ENCODE results near the gene CNOT2. TPM values are rescaled to one million over a fixed set of nuclear protein-coding genes. Genes with fewer than 3 reads are reported as not detected.
"Not testable (repeated sequence)": the region's sequence is repeated elsewhere in the genome, so short reads cannot be mapped to it uniquely, and the experiment has no call there.

The CNOT2 gene
- total RNA-seq, 1 donor from 2014 or later = 74.4 TPM

DNA sequence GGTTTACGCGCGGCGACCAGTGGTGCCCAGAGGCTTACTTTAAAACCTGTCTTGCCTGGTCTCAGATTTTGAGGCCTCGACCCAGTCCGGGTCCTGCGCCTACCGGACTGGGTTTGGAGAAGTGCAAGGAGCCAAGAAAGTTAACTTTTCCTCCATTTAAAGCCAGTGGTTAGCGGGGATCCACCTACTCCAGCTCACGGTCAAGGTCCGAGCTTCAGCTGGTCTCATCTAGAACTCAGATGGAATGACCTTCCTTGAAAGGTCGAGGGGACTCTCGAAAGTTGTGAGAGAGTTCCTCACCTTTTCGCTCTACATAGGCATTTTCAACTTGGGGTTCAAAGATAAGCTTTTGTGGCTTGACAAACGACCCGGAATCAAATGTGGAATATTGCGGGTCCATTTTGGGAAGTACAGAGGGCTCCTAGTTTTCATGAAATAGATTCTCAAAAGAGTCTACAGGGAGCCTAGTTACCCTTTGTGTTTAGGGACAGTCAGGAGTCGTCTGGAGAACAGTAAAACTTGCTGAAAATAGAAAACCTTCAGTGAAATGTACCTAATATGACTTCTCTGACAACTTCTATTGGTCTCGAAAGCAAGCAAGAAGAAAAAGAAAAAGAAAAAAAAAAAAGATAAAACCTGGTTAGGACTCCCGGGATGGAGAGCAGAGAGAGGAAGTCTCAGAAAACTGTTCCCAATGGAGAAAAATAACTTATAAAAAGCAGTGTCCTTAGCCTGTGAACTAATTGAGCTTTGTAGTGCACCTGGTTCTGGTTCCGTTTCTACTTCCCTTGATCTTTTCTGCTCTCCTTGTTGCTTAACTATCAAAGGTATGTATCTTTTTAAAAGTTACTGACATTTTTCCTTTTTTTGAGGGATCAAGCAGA, 124.3 kb downstream of the CNOT2 start:
- Mint-ChIP-seq H3K9me3 (no peaks in the 10 kb centered on the region), H3K4me3 (peak overlapping the region; percentile 92)

DNA sequence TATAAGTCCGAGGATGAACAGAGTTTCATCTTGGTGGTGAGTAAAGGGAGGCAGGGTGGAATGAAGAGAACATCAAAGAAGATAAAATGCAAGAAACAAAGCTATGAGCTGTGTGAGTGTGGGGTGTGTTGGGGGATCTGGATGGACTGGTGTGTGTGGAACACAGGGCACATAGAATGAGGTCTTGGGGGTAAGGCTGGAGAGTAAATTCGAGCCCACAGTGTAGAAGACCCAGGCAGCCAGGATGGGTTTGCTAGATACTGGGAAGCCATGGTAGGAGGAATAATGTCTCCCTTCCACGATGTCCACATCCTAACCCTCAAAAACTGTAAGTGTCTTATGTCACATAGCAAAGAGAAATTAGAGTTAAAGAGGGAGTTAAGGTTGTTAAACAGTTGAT, 129.6 kb downstream of the CNOT2 start:
- no peak overlapping the region for H3K27ac Mint-ChIP-seq
- DNase-seq = no peak
- no peaks in the 10 kb centered on the region for H3K9me3 Mint-ChIP-seq
- intact Hi-C loops (cut with micrococcal nuclease) = no loop called here
- peaks cover 9% of the 10 kb centered on the region for H3K27me3 Mint-ChIP-seq
- no peak overlapping the region for H3K4me3 Mint-ChIP-seq
- no peaks in the 10 kb centered on the region for H3K36me3 Mint-ChIP-seq (ENCODE audit: low read depth)
- no peaks in the 10 kb centered on the region for H3K4me1 Mint-ChIP-seq

More for the DNA sequence above, 124.3 kb downstream of the CNOT2 start:
- intact Hi-C loops (cut with micrococcal nuclease) = no loop called here
- Mint-ChIP-seq H3K27ac (no peak overlapping the region), H3K4me1 (peaks cover 17% of the 10 kb centered on the region), H3K36me3 (ENCODE audit: low read depth) (peaks cover 2% of the 10 kb centered on the region), H3K27me3 (peaks cover 35% of the 10 kb centered on the region)
- DNase-seq = no peak

DNA sequence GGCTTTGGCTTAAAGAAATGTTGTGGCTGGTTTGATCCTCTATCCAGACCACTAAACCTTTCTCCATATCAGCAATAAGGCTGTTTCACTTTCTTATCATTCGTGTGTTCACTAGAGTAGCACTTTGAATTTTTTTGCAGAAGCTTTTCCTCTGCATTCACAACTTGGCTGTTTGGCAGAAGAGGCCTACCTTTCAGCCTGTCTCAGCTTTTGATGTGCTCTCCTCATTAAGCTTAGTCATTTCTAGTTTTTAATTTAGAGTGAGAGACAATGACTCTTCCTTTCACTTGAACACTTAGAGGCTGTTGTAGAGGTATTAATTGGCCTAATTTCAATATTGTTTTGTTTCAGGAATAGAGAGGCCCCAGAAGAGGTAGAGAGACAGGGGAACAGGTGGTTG, 136.6 kb downstream of the CNOT2 start:
- Mint-ChIP-seq H3K4me1 (peaks cover 5% of the 10 kb centered on the region), H3K36me3 (ENCODE audit: low read depth) (no peaks in the 10 kb centered on the region), H3K9me3 (peaks cover 3% of the 10 kb centered on the region), H3K27me3 (no peaks in the 10 kb centered on the region), H3K27ac (peak overlapping the region; percentile 1), H3K4me3 (no peak overlapping the region)
- intact Hi-C loops (cut with micrococcal nuclease) = no loop called here
- no peak for DNase-seq

DNA sequence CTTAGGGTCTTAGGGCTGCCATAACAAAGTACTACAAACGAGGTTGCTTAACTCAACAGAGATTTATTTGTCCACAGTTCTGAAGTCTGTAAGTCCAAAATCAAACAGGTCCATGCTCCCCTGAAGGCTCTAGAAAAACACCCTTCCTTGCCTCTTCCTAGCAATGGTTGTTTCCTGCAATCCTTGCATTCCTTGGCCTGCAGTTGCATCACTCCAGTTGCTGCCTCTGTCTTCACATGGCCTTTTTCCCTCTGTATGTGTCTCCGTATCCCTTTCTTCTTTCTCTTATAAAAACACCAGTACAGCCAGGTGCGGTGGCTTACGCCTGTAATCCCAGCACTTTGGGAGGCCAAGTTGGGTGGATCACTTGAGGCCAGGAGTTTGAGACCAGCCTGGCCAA, 140.3 kb downstream of the CNOT2 start:
- no peak for DNase-seq
- Mint-ChIP-seq H3K4me1 (peaks cover 5% of the 10 kb centered on the region), H3K27ac (no peak overlapping the region), H3K27me3 (no peaks in the 10 kb centered on the region), H3K9me3 (peaks cover 3% of the 10 kb centered on the region), H3K4me3 (no peak overlapping the region), H3K36me3 (ENCODE audit: low read depth) (no peaks in the 10 kb centered on the region)
- intact Hi-C loops (cut with micrococcal nuclease) = no loop called here

DNA sequence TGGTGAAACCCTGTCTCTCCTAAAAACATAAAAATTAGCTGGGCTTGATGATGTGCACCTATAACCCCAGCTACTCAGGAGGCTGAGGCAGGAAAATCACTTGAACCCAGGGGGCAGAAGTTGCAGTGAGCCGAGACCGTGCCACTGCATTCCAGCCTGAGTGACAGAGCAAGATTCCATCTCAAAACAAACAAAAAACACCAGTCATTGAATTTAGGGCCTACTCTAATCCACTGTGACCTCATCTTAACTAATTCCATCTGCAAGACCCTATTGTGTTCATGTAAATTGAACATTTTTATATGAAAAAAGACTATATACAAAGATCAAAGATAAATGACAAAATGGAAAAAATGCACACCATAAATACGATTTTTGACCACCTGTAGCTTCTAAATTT, 140.7 kb downstream of the CNOT2 start:
- Mint-ChIP-seq H3K9me3 (peaks cover 3% of the 10 kb centered on the region), H3K36me3 (ENCODE audit: low read depth) (no peaks in the 10 kb centered on the region), H3K27me3 (no peaks in the 10 kb centered on the region), H3K4me1 (peaks cover 5% of the 10 kb centered on the region), H3K27ac (no peak overlapping the region), H3K4me3 (no peak overlapping the region)
- no peak for DNase-seq
- intact Hi-C loops (cut with micrococcal nuclease) = no loop called here

DNA sequence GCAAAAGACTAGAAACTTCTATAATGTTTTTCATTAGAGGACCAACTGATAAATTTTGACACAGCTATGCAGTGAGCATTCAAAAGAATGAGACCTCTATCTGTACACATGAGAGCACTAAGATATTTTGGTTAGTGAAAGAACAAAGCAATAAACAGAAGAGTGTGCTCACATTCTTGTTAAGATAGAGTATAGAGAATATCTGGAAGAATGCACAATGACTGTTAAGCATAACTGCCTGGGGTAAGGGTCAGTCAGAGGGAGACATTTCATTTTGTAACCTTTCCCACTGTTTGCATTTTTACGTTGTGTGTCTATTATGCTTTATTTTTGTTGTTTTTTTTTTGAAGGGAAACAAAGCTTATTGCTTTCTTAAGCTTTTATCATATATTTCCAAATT, 143.5 kb downstream of the CNOT2 start:
- H3K36me3 Mint-ChIP-seq (ENCODE audit: low read depth) = no peaks in the 10 kb centered on the region
- no peaks in the 10 kb centered on the region for H3K9me3 Mint-ChIP-seq
- no peaks in the 10 kb centered on the region for H3K4me1 Mint-ChIP-seq
- no peaks in the 10 kb centered on the region for H3K27me3 Mint-ChIP-seq
- no peak overlapping the region for H3K27ac Mint-ChIP-seq
- no peak for DNase-seq
- intact Hi-C loops (cut with micrococcal nuclease) = no loop called here
- no peak overlapping the region for H3K4me3 Mint-ChIP-seq

DNA sequence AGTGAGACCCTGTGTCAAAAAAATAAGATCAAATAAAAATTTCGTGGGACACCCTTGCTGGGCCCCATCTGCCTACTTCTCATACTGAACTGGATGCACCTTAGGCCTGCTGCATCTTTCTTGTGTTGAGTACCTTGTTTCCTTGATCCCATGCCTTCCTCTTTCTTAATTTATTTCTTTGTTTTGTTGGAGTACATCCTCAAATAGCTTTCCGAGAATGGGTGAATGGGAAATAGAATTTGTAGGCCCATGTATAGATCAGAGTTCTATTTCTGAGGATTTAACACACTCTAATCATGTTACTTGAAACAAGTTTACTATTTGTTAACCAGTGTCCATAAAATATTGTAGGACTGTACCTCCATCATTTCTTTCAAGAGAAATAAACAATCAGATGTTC, 146.4 kb downstream of the CNOT2 start:
- Mint-ChIP-seq H3K9me3 (no peaks in the 10 kb centered on the region), H3K4me1 (no peaks in the 10 kb centered on the region), H3K36me3 (ENCODE audit: low read depth) (no peaks in the 10 kb centered on the region), H3K27ac (no peak overlapping the region), H3K27me3 (no peaks in the 10 kb centered on the region), H3K4me3 (no peak overlapping the region)
- intact Hi-C loops (cut with micrococcal nuclease) = no loop called here
- DNase-seq = no peak

DNA sequence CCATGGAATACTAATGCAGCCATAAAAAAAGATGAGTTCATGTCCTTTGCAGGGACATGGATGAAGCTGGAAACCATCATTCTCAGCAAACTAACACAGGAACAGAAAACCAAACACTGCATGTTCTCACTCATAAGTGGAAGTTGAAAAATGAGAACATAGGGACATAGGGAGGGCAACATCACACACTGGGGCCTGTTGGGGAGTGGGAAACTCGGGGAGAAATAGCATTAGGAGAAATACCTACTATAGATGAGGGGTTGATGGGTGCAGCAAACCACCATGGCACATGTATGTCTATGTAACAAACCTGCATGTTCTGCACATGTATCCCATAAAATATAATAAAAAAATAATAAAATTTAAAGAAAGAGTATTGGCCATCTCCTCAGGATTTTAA, 149.4 kb downstream of the CNOT2 start:
- intact Hi-C loops (cut with micrococcal nuclease); H3K27me3 Mint-ChIP-seq; H3K36me3 Mint-ChIP-seq (ENCODE audit: low read depth); H3K27ac Mint-ChIP-seq; H3K4me1 Mint-ChIP-seq; H3K9me3 Mint-ChIP-seq; H3K4me3 Mint-ChIP-seq; DNase-seq: not testable (repeated sequence)

DNA sequence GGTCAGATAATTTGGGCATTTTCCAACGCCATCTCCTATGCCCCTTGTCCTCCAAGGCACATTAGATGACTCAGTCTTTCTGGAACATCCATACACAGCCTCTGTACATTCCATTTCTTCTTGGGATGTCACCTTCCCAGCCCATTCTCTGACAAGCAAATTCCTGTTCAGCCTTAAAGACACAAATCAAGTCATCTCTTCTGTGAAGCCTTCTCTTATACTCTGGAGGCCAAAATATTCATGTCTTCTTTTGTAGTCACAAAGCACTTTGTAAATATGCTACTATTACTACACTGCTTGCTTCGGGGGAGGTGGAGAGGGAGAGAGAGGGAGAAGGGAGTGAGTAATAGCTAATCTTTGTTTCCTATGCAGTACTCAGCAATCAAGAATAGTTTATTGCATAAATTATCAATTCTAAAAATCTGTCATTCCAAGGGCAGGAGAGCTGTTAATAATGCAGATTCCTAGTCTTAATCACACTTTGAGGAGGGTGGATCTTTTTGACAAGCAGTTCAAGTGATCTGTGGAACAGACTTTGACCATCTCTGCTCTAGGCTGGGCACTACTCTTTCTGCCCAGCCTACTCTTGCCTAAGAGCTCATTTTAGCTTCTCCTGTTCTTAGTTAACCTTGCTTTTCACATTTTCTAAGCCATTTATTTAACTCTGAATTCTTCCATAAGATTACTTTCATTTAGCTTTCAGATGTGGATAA, 150.7 kb downstream of the CNOT2 start:
- no peak overlapping the region for H3K27ac Mint-ChIP-seq

DNA sequence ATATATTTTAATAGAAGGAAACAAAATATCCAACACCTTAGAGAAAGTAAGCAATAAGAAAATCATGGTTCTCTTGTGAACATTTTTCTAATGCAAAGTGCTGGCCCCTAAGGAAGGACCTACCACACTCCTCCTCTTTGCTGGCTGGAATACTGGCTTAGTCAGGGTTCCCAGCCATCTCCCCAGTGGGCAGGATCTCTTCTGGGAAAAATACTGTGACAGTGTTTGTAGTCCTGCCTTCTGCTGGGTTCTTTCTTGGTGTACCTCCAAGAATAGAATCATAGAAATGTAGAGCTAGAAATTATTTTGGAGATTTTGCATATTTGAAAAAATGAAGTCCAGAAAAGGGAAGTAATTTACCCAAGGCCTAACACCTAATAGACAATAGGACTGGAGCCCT, 154.8 kb downstream of the CNOT2 start:
- intact Hi-C loops (cut with micrococcal nuclease) = no loop called here
- Mint-ChIP-seq H3K27ac (no peak overlapping the region), H3K4me3 (no peak overlapping the region), H3K9me3 (no peaks in the 10 kb centered on the region), H3K36me3 (ENCODE audit: low read depth) (no peaks in the 10 kb centered on the region), H3K4me1 (no peaks in the 10 kb centered on the region), H3K27me3 (no peaks in the 10 kb centered on the region)
- no peak for DNase-seq

More for the DNA sequence above, 150.7 kb downstream of the CNOT2 start:
- Mint-ChIP-seq H3K9me3 (no peaks in the 10 kb centered on the region), H3K4me1 (no peaks in the 10 kb centered on the region), H3K4me3 (no peak overlapping the region), H3K27me3 (no peaks in the 10 kb centered on the region), H3K36me3 (ENCODE audit: low read depth) (no peaks in the 10 kb centered on the region)
- intact Hi-C loops (cut with micrococcal nuclease) = no loop called here
- no peak for DNase-seq

DNA sequence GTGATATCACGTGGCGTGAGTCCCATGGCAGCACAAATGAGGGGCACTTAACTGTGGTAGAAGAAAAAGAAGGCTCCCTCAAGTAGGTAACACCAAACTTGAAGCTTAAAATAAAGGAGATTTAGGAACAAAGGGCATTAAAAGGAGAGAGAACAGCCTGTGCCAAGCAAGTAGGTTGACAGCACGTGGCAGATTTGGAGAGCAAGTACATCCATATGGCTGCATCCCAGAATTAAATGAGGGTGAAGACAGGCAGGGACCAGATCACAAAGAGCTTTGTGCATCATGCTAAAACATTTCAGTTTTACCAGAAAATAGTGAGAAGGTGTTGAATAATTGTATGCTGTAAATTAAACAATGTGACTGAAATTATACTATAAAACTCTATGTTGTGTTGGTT, 155.6 kb downstream of the CNOT2 start:
- no peak overlapping the region for H3K27ac Mint-ChIP-seq
- intact Hi-C loops (cut with micrococcal nuclease) = no loop called here
- H3K36me3 Mint-ChIP-seq (ENCODE audit: low read depth) = no peaks in the 10 kb centered on the region
- DNase-seq = no peak
- no peaks in the 10 kb centered on the region for H3K9me3 Mint-ChIP-seq
- no peaks in the 10 kb centered on the region for H3K27me3 Mint-ChIP-seq
- no peaks in the 10 kb centered on the region for H3K4me1 Mint-ChIP-seq
- no peak overlapping the region for H3K4me3 Mint-ChIP-seq

DNA sequence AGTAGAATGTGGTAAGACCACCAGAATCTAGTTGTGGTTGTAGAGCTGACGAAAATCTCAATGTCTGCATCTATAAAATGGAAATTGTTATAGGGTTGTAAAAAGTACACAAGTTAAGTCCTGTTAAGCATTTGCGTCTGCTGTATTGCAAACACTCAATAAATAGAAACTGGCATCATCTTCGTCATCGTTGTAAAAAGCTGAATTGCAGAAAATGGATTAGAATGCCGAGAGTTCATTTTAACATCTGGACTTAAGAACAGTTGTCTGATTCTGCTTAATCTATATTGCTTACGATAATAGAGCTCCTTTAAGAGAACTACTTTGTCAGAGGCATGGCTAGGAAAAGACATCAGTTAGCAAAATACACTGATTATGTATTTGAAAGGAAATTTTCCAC, 156.1 kb downstream of the CNOT2 start:
- no peaks in the 10 kb centered on the region for H3K27me3 Mint-ChIP-seq
- intact Hi-C loops (cut with micrococcal nuclease) = no loop called here
- H3K36me3 Mint-ChIP-seq (ENCODE audit: low read depth) = no peaks in the 10 kb centered on the region
- no peak overlapping the region for H3K4me3 Mint-ChIP-seq
- no peak overlapping the region for H3K27ac Mint-ChIP-seq
- no peaks in the 10 kb centered on the region for H3K9me3 Mint-ChIP-seq
- H3K4me1 Mint-ChIP-seq = no peaks in the 10 kb centered on the region
- no peak for DNase-seq

DNA sequence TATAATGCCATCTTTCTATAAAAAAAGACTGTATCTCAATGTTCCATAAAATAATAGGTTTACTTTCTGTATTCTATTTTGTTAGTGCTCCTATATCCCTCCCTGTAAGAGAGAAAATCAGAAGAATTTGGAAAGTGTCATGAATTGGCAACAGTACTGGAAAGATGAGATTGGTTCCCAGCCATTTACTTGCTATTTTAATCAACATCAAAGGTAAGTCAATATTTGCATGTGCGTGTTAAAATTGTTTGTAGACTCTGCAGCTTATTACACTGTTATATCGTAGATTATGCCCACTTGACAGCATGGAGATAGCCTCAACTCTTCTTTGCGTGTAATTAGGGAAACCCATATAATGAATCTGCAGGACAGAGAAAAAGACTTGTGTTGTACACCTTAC, 156.9 kb downstream of the CNOT2 start:
- no peak overlapping the region for H3K4me3 Mint-ChIP-seq
- intact Hi-C loops (cut with micrococcal nuclease) = no loop called here
- no peak for DNase-seq

DNA sequence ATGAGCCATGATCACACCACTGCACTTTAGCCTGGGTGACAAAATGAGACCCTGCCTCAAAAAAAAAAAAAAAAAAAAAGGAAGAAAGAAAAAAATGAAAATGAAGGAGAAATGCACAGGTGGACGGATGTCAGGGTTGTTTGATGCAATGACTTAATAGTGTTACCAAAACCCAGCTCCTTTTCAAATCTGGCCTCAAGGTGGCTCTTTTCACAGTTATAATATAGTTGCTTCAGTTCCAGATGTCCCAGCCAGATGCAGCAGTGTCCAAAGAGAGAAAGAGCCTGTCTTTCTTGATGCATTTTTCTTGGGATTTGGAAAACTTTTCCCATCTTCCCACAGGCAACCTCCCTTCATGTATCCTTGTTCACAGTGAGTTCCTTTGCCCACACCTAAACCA, 159.4 kb downstream of the CNOT2 start:
- H3K27me3 Mint-ChIP-seq = no peaks in the 10 kb centered on the region
- H3K36me3 Mint-ChIP-seq (ENCODE audit: low read depth) = no peaks in the 10 kb centered on the region
- H3K27ac Mint-ChIP-seq = no peak overlapping the region
- H3K4me1 Mint-ChIP-seq = no peaks in the 10 kb centered on the region
- intact Hi-C loops (cut with micrococcal nuclease) = no loop called here
- no peaks in the 10 kb centered on the region for H3K9me3 Mint-ChIP-seq
- H3K4me3 Mint-ChIP-seq = no peak overlapping the region
- DNase-seq = no peak

More for the DNA sequence above, 156.9 kb downstream of the CNOT2 start:
- no peaks in the 10 kb centered on the region for H3K9me3 Mint-ChIP-seq
- no peaks in the 10 kb centered on the region for H3K4me1 Mint-ChIP-seq
- no peak overlapping the region for H3K27ac Mint-ChIP-seq
- H3K27me3 Mint-ChIP-seq = no peaks in the 10 kb centered on the region
- no peaks in the 10 kb centered on the region for H3K36me3 Mint-ChIP-seq (ENCODE audit: low read depth)

Measured in activated CD4-positive, alpha-beta T cell treated with anti-CD3 and anti-CD28 coated beads, Interleukin-2, amount 10 ng/mL, durations not matched to agents 24 days and 14 days (primary cell).